Tibial nerve (tissue), 4 donors: ENCODE measurements around the gene PATL1. TPM values are rescaled to one million over a fixed set of nuclear protein-coding genes. Genes with fewer than 3 reads are reported as not detected.

Experiments
- DNase-seq, 2 donors: peaks; one replicate each; pipeline ENCODE4 v3.0.0-alpha.2; 2019; ENCODE audit warnings: low spot score in 2 of 2
- H3K27ac ChIP-seq, 4 donors: fragments of 200-600 bp; sonication (generic) in 3 of 4; one replicate each; pipeline ENCODE4 v1.5.1; 2017 to 2019; ENCODE audit warnings: mild to moderate bottlenecking in 1 of 4
- H3K27me3 ChIP-seq, 2 donors: fragments of 200-600 bp; sonication (generic) in 1 of 2; one replicate each; pipeline versions ENCODE4 v1.5.1 to v1.6.0; 2017 to 2019
- H3K36me3 ChIP-seq, 3 donors: fragments of 200-600 bp; sonication (generic); one replicate each; pipeline ENCODE4 v1.5.1; 2018 to 2019
- H3K4me1 ChIP-seq, 4 donors: fragments of 200-600 bp; sonication (generic) in 3 of 4; one replicate each; pipeline ENCODE4 v1.5.1; 2017 to 2019
- H3K4me3 ChIP-seq, 4 donors: fragments of 200-600 bp; sonication (generic) in 3 of 4; one replicate each; pipeline ENCODE4 v1.5.1; 2017 to 2019; ENCODE audit warnings: mild to moderate bottlenecking in 1 of 4, moderate library complexity in 1 of 4
- H3K9me3 ChIP-seq, 4 donors: fragments of 200-600 bp; sonication (generic) in 3 of 4; one replicate each; pipeline ENCODE4 v1.5.1; 2017 to 2019
- CTCF ChIP-seq, 5 experiments: fragments of 200-600 bp in 3 of 5; fragments of 450-650 bp in 2 of 5; sonication (generic) in 3 of 5; IDR thresholded peaks; one replicate each; pipeline ENCODE4 v1.5.1; 2016 to 2019; ENCODE audit warnings: antibody characterized with exemption in 5 of 5, mild to moderate bottlenecking in 3 of 5, moderate library complexity in 2 of 5
- EP300 ChIP-seq, 2 donors: sonication (generic); formaldehyde crosslinking; IDR thresholded peaks; one replicate each; pipeline ENCODE4 v1.6.1; 2017; ENCODE audit warnings: antibody characterized with exemption in 2 of 2, mild to moderate bottlenecking in 1 of 2
- POLR2A ChIP-seq, 2 donors: fragments of 450-650 bp; IDR thresholded peaks; one replicate each; pipeline ENCODE4 v1.6.1; 2017; ENCODE audit warnings: antibody characterized with exemption in 2 of 2, mild to moderate bottlenecking in 2 of 2, moderate library complexity in 2 of 2
- WGBS, 2 donors: methylation state at CpG; one replicate each; pipeline ENCODE4 v1.1.5; 2018; 5-methylcytosine and 5-hydroxymethylcytosine counted together
- total RNA-seq, 4 donors: library from RNA; depleted of rRNA; stranded (reverse); fragments of >200 nt; gene quantifications; one replicate each; pipeline ENCODE4 v1.1.0, GENCODE V29; 2016

The PATL1 gene
- total RNA-seq, 4 donors from 2014 or later: 11.4 to 16.1 (median 14.1) TPM

GRCh38 chr11:59607703-59608454 lies 61.0 kb downstream of the PATL1 start:
- Histone ChIP-seq H3K36me3 (peaks cover 5 to 75% (median 25%) of the 10 kb centered on the region in 3 donors), H3K4me3 (no peak overlapping the region), H3K27me3 (no peaks in the 10 kb centered on the region), H3K4me1 (peaks cover 0 to 33% (median 12%) of the 10 kb centered on the region in 4 donors), H3K27ac (no peak overlapping the region), H3K9me3 (no peaks in the 10 kb centered on the region)
- WGBS, 2 donors: 95 to 96% methylated on average over 6 of the region's 6 CpGs
- no peak for DNase-seq
- TF ChIP-seq CTCF (IDR thresholded peaks at IDR 0.05) (no peak), POLR2A (IDR thresholded peaks at IDR 0.05) (no peak), EP300 (IDR thresholded peaks at IDR 0.05) (no peak)

GRCh38 chr11:59602432-59602831 lies 66.4 kb downstream of the PATL1 start:
- H3K27me3 ChIP-seq: no peaks in the 10 kb centered on the region
- DNase-seq: no peak
- 90 to 93% methylated on average over 6 of the region's 6 CpGs for WGBS, 2 donors
- no peak overlapping the region for H3K27ac ChIP-seq
- peaks cover 0 to 98% (median 32%) of the 10 kb centered on the region in 3 donors for H3K36me3 ChIP-seq
- TF ChIP-seq EP300 (IDR thresholded peaks at IDR 0.05): no peak
- no peak overlapping the region for H3K4me3 ChIP-seq
- no peaks in the 10 kb centered on the region for H3K9me3 ChIP-seq
- peaks cover 0 to 3% (median 0%) of the 10 kb centered on the region in 4 donors for H3K4me1 ChIP-seq

- no peak for DNase-seq
- H3K4me1 ChIP-seq: peaks cover 0 to 3% (median 0%) of the 10 kb centered on the region in 4 donors
- no peak for TF ChIP-seq EP300 (IDR thresholded peaks at IDR 0.05)
- TF ChIP-seq POLR2A (IDR thresholded peaks at IDR 0.05): no peak
- no peak for TF ChIP-seq CTCF (IDR thresholded peaks at IDR 0.05)
- H3K4me3 ChIP-seq: no peak overlapping the region
- no peaks in the 10 kb centered on the region for H3K9me3 ChIP-seq
- H3K36me3 ChIP-seq: peaks cover 0 to 98% (median 32%) of the 10 kb centered on the region in 3 donors
- no peaks in the 10 kb centered on the region for H3K27me3 ChIP-seq
- no peak overlapping the region for H3K27ac ChIP-seq
- 82 to 90% methylated on average over 4 of the region's 4 CpGs for WGBS, 2 donors
Observed at GRCh38 chr11:59601788-59602187, 67.0 kb downstream of the PATL1 start.

GRCh38 chr11:59600636-59601035 lies 68.2 kb downstream of the PATL1 start:
- WGBS, 2 donors: 74 to 76% methylated on average over 4 of the region's 4 CpGs
- TF ChIP-seq EP300 (IDR thresholded peaks at IDR 0.05) (no peak), CTCF (IDR thresholded peaks at IDR 0.05) (no peak), POLR2A (IDR thresholded peaks at IDR 0.05) (no peak)
- peaks cover 0 to 98% (median 37%) of the 10 kb centered on the region in 3 donors for H3K36me3 ChIP-seq

GRCh38 chr11:59600234-59600633 lies 68.6 kb downstream of the PATL1 start:
- peaks cover 0 to 98% (median 37%) of the 10 kb centered on the region in 3 donors for H3K36me3 ChIP-seq
- no peak overlapping the region for H3K4me3 ChIP-seq
- DNase-seq: no peak
- TF ChIP-seq CTCF (IDR thresholded peaks at IDR 0.05): no peak
- no peak for TF ChIP-seq EP300 (IDR thresholded peaks at IDR 0.05)
- no peak for TF ChIP-seq POLR2A (IDR thresholded peaks at IDR 0.05)
- no peaks in the 10 kb centered on the region for H3K27me3 ChIP-seq
- H3K9me3 ChIP-seq: no peaks in the 10 kb centered on the region
- H3K27ac ChIP-seq: no peak overlapping the region
- peaks cover 0 to 3% (median 0%) of the 10 kb centered on the region in 4 donors for H3K4me1 ChIP-seq
- WGBS, 2 donors: 89 to 90% methylated on average over 2 of the region's 2 CpGs

More at GRCh38 chr11:59600636-59601035, 68.2 kb downstream of the PATL1 start:
- Histone ChIP-seq H3K9me3 (no peaks in the 10 kb centered on the region), H3K27ac (no peak overlapping the region), H3K4me3 (no peak overlapping the region), H3K4me1 (peaks cover 0 to 3% (median 0%) of the 10 kb centered on the region in 4 donors), H3K27me3 (no peaks in the 10 kb centered on the region)
- no peak for DNase-seq
